CD4-positive, alpha-beta T cell treated with Interleukin-10 for 1 hour (primary cell): ENCODE data around the gene ITPKB.

Experiments
- DNase-seq: peaks from one replicate; pipeline ENCODE4 v3.0.0-alpha.2; 2020

Gene ITPKB

DNA sequence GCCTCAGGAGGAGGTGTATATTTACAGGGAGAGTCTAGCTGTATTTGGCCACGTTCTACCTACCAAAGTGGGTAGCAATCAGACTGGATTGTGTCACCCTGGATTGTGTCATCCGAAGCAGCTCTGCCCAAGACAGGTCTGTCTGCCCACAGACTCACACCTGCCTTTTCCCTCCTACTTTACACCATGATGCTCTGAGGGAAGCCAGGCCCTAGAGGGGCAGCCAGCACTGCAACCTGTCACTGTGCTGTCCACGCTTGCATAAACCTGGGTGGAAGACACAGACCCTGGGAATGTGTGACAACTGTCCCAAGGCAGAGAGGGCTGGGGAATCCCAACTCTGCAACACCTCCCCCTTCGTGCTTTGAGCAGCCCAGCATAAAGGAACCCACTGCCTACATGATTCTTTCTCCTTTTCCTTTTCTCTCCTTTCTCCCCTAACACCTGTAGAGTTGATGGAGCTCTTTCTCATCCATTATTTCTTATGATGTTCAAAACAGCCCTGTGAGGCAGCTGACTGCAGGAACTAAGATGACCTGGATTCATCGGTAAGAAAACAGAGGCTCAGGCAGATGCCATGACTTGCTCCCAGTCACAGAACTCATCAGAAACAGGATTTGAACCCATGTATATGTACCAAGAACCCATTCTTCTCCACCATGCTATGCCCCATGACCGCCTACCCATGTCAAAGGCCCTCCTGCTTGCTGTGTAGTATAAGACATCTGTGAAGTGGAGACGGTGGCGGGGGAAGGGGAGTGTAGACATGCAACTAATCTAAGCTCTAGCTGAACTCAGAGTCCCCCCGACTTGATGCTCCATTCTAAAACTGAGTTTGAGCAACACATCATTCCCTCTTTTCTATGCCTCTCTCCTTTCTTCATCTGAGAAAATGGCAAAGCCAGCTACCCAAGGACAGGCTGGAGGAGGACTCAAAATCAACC, 55.9 kb downstream of the ITPKB start:
- peak; percentile 45 for DNase-seq

DNA sequence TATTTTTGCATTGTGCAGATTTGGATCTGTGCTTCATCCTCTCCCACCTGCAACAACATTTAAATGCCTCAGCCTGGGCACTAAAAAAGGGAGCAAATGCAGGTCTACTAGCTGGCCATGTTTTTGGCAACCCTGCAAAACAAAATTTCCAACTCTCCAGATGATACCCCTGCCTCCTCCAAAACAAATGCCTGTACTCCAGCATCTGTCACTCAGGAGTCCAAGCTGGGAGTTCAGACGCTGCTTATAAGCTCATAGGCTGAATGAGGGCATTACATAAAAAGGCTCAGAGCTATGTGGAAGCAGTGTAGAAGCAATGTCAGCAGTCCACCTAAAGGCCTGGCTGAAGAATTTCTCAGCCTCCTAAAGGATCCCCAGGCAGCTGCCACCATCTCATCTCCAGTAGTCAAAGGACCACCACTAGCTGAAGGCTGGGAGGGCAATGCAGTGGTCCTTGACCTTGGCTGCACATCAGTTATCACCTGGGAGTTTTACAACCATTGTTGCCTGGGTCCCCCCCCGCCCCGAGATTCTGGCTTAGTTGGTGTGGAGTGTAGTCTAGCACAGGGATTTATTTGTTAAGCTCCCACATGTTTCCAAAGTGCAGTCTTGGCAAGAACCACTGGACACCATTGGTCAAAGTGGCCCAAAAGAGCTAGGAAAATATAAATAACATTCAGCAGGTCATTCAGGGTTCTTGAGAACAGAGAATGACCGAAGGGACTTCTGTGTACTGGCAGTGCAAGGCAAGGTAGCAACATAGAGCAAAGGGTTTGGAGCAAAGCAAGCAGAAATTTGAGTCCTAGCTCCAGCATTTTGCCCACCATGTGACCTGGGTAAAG, 57.2 kb downstream of the ITPKB start:
- DNase-seq, result no peak

DNA sequence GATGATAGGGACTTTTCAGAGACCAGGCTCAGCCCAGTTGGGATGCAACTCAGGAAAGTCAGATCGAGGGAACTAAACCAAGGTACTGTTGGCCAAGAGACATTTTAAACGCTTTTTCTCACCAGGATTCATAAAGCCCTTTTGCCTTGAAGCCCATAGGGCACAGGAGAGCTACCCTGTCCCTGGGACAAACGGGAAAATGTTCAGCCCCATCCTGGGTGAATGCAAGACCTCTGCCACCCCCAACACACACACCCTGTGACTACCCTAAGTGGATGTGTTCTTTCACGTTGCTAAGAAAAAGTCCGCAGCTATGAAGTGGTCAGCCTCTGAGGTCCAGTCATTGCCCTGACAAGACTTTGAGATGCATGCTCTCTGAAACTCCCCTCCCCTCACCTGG, 58.4 kb downstream of the ITPKB start:
- no peak for DNase-seq

DNA sequence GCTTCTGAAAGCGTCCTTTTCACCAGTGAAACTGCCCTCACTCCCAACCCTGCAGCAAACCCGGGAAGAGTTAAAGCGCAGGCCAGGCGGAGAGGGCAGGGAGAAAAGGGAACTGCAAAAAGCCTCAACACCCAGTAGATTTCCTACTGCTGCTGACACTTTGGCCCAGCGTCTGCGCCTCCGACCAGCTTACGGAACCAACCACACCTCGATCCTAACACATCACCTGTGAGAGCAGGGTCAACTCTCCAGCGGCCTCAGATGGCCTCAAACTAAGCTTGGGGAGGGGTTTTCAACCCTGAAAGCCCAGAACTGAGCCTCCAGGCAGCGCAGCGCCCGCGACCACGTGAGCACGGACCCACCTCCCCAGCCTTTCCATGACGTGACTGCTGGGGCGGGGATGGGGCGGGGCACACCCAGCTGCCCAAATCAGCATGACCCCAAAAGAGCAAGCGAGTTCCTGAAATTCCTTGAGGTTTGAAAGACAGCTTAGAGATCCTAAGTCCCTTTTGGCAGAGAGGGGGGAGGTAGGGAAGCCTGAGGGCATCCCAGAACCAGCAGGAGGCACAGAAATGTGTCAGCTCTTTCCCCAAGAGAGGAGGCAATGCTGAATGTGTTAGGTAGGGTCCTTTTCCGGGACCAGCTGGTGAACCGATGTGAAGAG, 59.1 kb downstream of the ITPKB start:
- peak; percentile 81 for DNase-seq

DNA sequence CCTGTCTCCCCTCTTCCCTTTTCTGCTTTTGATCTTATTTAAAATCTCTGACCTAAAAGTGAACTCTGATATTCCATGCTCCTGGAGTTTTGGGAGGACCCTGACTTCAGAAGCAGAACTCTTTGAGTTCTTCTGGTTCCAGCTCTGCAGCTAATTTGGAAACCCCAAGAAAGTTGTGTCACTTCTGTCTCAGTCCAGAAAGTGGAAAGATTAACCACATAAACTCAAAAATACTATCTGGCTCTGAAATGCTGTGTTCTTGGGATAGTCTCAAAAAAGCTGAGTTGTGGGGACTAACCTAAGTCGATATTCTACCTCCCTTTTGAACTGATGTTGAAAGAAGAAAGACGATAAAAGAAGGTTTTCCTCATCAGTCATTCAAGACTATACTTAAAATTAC, 59.8 kb downstream of the ITPKB start:
- no peak for DNase-seq

DNA sequence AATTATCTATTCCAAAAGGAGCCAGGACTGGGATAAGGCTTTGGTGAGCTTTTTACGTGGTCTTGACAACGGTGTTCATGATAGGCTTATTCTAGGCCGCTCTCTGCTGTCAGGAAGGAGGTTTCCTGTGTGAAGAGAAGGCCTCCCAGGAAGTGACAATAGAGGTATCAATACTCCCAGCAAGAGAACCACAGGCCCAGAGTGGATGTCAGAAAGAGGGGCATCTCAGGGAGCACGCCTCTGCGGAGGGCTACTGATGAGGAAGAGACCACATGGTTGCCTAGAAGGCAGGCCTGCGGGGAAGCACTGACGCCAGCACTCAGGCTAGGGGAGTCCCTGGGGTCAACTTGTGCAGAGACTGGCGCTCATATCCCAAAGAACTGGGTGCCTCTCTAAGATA, 60.4 kb downstream of the ITPKB start:
- DNase-seq, result peak; percentile 67

DNA sequence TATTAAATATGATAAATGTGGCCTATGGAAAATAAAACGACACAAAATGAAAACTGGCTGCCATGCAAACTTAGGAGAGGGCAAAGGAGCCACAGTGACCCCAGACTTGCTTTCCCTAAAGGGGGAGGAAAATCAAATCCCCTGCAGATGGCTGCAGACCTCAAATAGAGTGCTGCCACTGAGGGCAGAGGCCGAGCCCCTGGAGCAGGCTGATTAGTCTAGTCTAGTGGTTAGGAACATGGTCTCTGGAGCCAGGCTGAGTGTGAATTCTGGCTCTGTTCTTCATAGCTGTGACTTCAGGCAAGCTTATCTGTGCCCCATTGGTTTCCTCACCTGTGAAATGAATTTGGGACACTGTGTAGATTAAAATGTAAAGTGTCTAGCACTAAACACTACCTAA, 60.8 kb downstream of the ITPKB start:
- no peak for DNase-seq

DNA sequence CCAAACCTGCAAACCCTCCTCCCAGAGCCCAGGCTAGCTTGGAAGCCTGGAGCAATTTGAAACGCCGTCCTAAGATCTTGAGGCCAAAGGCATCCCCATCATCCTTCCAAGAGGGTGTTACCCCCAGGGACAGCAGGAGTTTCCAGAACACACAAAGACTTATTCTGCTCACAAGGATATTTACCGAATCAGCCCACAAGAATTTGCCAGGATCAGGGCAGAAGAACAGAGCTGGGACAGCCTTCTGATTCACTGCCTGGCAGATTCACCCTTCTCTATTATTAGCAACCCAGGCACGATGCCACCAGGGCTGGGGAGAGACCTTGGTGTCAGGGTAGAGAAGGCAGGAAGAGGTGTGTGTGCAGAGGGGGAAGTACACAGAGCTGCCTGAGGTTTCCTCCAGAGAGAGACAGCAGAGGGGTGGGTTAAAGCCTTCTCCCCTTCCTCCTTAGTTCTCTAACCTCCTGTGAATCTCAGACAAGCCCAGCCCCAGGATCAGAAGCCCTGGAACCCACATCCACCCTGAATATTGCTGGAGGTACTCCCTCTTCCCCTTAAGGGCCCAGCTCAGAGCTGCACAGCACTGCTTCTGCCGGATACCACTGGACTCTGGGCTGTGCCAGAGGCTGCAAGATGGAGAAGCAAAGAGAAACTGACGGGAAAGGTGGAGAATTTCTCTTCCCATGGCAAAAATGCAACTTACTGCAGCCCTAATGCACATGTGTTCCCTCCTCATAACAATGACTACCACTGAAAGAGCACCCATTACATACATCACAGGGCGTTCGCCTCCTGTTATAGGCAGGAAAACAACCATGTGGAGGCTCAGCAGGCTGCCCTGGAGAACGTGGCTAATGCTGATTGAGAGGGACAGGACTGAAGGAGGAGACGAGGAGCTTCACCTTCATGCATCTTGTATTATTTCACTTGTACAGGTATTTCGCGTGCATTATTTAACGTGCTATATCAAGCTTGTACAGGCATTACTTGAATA, 61.8 kb downstream of the ITPKB start:
- peak; percentile 82 for DNase-seq

DNA sequence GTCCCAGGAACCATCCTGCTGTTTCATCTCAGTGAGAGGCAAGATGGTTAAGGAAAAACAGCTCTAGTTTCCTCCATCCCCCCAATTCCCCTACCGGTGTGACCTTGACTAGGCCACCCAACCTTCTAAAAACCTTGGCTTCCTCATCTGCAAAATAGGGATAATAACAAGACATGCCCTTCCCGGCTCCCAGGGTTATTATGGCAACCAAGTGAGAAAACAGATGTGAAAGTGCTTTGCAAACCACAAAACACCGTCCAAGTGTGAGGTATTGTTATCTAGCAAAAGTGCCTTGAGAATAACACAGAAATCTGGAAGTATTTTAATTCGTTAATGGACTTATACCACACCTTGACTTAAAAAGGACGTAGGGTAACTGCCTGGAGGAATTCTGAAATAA, 62.7 kb downstream of the ITPKB start:
- DNase-seq, result no peak

DNA sequence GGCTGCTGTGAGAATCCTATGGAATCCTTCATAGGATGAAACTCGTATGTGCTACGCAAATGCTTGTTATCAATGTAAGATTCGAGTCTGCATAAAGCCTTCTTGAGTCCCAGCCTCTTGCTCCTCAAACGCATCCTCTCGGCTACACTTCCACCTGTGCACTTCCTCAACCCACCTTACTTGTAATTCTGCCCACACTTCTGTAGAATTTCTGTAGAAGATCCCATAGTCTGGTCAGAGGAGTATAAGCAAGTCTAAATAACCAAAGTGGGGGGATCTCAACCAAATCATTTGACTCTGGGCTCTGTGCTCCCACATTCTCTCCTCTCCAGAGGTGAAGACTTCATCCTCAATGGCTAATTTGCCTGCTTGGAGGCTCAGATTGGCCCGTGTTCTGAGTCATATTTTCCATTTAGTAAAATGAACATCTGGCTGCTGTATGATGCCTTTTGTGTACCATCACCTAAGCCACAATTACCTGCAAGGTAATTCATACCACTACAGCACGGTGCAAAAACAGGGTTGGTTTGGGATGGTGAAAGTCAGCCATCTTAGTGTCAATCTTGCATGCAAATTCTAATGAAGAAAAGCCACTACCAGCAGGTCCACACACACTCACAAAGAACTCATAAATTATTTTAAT, 63.2 kb downstream of the ITPKB start:
- DNase-seq, result peak; percentile 43

DNA sequence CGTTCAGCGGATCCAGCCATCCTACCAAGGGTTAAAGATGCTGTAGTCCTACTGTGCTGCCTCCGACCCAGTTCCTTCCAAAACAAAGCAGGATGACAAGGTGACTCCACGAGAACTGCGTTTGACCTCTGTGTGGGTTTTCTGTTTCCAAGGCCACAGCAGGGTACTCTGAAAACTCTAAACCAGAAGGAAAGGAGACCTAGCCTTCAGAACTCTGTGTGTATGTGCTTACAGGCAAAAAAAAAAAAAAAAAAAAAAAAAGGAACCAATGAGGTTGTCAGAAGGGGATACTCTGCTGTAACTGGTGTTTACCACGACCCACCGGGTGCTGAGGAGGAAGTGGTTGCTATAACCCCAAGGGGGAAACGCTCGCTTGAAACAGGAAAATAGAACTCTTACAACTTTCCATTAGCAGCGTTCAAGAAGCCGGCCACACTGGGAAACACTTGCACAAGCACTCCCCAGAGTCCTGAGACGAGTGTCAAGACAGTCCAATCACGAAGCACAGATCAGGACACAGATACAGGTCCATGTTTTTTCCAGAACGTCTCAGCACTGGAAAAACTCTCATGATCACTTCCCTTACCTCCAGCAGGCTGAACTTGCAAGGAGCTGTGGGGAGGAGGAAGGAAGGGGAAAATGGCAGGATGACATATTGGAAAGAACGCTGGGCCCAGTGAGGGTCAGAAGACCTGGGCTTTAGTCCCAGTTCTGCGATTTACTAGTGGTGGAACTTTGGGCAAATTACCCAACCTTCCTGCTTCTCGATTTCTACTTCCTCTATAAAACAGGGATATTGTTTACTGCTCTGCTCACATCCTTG, 64.0 kb downstream of the ITPKB start:
- DNase-seq, result peak; percentile 87

DNA sequence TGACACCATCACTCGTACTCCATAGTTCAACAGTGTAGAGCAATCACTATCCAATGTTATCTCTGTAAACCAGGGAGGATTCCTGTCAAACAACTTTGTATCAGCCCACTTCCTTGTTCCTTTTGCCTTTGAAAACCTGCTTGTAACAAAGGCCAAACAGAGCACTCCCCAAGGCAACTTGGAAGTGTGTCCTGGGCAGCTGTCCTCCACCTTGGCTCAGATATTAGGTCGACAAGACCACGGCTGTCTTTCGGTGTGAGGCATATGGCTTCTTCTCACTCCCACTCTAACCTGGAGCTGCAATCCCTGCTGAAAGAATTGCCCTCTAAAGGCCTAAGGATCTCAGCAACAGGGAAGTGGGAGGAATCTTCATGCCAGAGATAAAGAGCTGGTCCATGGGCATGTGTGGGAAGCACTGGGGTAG, 66.7 kb downstream of the ITPKB start:
- no peak for DNase-seq

DNA sequence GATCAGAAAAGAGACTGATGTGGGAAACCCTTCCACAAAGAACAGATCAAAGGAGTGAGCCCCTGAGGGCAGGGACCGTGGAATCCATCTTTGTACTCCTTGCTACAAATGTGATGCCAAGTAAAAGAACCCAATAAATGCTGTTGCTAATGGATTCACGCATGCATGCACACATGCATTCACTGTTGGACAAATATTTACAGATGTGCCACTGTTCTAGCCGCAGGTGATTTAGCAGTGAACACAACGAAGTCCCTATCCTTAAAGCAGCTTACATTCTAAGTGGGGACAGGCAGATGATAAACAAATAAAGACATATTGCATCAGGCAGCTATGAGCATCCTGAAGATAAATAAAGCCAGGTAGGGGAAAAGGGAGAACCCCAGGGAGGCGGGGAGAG, 67.8 kb downstream of the ITPKB start:
- no peak for DNase-seq

DNA sequence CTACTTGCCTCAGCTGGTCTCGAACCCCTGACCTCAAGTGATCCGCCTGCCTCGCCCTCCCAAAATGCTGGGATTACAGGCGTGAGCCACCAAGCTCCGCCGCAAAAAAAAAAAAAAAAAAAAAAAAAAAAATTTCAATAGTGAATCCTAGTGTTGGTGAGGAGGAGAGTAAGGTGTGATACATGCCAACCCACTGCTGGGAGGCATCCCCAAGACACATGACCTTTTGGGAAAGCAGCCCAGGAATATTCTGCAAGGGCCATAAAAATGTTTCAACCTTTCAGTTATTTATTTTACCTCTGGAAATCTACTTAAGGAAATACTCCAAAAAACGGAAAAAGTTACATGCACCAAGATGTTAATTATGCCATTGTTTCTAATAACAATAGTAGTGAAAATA, 69.0 kb downstream of the ITPKB start:
- no peak for DNase-seq

DNA sequence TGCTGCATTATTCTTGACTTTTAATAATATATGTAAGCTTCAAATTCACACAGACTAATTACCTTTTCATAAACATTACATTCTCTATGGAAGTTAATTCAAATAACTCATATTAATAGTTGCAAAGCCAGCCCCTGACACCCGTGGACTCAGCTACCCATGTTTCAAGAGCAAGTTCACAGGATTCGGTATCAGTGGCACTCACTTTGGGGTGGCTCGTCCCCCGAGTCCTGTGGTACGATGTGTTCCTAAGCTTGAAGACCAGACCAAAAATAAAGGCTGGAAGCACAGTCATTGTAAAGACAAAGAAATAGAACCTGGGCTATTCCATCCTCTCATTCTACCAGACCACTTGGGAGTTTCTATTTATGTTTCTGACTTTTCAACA, 70.9 kb downstream of the ITPKB start:
- DNase-seq, result no peak

DNA sequence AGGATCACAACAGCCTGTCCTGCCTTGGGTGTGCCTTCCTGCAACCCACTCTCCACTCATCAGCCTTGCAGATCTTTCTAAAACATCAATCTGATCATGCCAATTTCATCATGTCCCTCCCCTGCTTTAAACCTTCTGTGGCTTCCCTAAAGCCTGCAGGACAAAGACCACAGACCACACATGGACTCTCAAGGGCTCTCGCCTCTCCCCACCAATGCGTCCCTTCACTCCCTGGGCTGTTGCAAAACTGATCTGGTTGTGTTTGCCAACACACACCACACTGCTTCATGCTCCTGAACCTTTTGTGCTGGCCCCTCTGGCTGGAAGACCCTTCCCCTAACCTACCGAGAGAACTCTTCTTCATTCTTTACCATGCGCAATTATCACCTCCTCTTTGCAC, 72.4 kb downstream of the ITPKB start:
- no peak for DNase-seq

DNA sequence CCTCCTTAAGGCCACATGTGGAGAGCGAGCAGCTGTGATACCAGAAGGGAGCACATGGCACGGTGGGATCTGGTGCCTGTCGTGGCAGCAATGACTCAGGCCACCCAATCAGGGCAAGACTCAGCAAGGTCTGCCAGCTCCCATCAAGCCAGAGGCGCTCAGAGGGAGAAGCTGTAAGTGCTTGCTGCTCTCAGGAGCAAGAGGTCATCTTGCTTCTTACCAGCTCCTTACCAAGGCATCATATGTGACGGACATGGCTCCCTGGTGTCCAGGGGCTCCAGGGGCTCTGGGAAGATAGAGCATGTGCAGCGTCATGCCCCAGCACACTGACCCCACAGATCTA, 72.9 kb downstream of the ITPKB start:
- no peak for DNase-seq

DNA sequence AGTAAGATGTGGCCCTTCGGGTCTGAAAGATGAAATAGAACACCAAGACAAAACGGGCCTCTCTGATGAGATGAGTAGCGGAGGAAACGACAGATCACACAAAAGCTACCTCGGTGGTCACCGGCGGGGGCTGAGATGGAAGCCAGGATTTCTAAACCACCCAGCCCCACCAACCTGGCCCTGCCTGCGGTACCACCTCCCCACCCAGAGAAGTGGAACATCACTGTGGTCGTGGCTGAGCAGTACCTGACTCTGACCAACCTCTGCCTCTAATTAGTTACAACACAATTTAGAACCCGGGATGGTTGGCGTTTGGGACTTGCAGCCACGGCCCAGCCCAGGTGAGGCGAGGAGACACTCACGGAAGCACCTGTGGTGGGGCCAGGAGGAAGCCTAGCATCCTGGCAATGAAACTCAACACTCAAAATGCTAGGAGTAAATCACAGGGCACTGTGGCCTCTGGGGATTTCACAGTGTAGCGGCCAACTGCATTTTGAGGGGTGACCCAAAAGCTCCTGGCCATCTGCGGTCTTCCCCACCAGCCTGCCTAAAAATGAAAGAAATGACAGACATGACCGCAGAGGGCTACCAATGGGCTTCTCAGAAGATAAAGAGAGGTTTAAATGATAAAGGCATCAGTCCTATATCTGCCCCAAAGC, 73.4 kb downstream of the ITPKB start:
- DNase-seq, result no peak

DNA sequence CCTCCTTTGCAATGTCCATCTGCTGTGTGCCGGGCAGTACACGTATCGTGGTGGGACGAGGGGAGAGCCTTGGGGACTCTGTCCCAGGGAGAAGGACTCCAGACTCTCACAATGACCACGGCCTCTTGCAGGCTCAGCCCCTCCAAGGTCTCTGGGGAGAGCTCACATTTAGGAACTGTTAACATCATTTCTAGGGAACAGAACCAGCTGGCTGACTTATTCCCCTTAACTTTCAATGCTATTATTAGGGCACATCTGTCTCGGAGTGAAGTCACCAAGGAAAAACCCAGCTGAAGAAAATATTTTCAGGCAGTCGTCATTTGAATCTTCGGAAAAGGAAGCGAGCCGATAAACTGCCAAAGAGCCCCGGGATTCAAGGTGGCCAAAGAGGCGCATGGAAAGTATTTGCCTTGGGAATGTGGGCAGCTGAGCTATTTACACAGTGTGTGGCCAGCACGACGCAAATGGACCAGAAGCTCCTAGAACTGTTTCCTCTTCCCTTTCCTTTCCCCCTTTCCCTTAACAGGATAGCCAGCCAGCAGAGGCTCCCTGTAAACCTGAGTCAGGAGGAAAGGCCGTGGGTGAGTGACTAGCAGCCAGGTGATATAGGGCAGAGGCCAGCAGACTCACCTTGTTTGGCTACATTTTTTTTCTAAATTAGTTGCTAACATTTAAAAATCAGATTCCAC, 74.5 kb downstream of the ITPKB start:
- DNase-seq, result no peak

DNA sequence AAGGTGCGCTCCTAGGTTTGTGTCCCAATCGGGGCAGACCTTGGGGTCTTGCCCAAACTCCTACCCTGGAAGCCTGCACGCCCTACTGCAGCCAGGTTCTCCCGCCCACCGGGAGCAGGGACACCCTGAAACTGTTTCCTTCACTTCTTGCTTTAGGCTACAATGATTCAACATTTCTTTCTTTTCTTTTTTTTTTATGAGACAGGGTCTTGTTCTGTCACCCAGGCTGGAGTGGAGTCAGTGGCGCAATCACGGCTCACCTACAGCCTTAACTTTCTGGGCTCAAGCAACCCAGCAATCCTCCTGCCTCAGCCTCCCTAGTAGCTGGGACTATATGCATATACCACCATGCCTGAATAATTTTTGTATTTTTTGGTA, 75.8 kb downstream of the ITPKB start:
- no peak for DNase-seq
